HG03354 (cell line): Measurements from ENCODE around the gene GRHL3.
"Not testable (repeated sequence)": the region's sequence is repeated elsewhere in the genome, so short reads cannot be mapped to it uniquely, and the experiment has no call there.

ENCODE experiments used
- ATAC-seq: cut with Tn5 transposase; IDR thresholded peaks from one replicate; pipeline ENCODE4 v1.9.1; 2021; ENCODE audit warnings: mild to moderate bottlenecking; ENCODE audit not compliant: unreplicated experiment, poor library complexity, severe bottlenecking

The GRHL3 gene

GRCh38 chr1:24319312-24319863, at the start of gene GRHL3:
TSS of gene GRHL3 (plus strand) at chr1:24319357. CDS start at chr1:24319552, 195 bp downstream.
- ATAC-seq: no peak

GRCh38 chr1:24274203-24275103, 44.7 kb upstream of the GRHL3 start:
- ATAC-seq: not testable (repeated sequence)

- no peak for ATAC-seq
These were observed 44.1 kb upstream of the GRHL3 start for GRCh38 chr1:24275104-24275410.

- no peak for ATAC-seq
These were observed 43.6 kb upstream of the GRHL3 start for GRCh38 chr1:24275510-24275909.

- no peak for ATAC-seq
These were observed 42.4 kb upstream of the GRHL3 start for GRCh38 chr1:24276791-24277190.

GRCh38 chr1:24277420-24278169, 41.6 kb upstream of the GRHL3 start:
- ATAC-seq: no peak

- no peak for ATAC-seq
These were observed 40.4 kb upstream of the GRHL3 start for GRCh38 chr1:24278726-24279125.

- ATAC-seq: no peak
These were observed 39.4 kb upstream of the GRHL3 start for GRCh38 chr1:24279590-24280232.

- ATAC-seq: no peak
These were observed 37.6 kb upstream of the GRHL3 start for GRCh38 chr1:24281591-24281990.

- no peak for ATAC-seq
These were observed 36.7 kb upstream of the GRHL3 start for GRCh38 chr1:24282491-24282890.

- no peak for ATAC-seq
These were observed 35.6 kb upstream of the GRHL3 start for GRCh38 chr1:24283326-24284155.

- no peak for ATAC-seq
These were observed 35.0 kb upstream of the GRHL3 start for GRCh38 chr1:24284156-24284471.

- ATAC-seq: no peak
These were observed 33.9 kb upstream of the GRHL3 start for GRCh38 chr1:24285231-24285630.

- ATAC-seq: no peak
These were observed 32.7 kb upstream of the GRHL3 start for GRCh38 chr1:24286246-24287010.

- ATAC-seq: not testable (repeated sequence)
These were observed 31.4 kb upstream of the GRHL3 start for GRCh38 chr1:24287779-24288178.

- ATAC-seq: no peak
These were observed 30.7 kb upstream of the GRHL3 start for GRCh38 chr1:24288479-24288878.

GRCh38 chr1:24289937-24290595, 29.1 kb upstream of the GRHL3 start:
- no peak for ATAC-seq

GRCh38 chr1:24290933-24291487, 28.1 kb upstream of the GRHL3 start:
- ATAC-seq: no peak
